ENCODE measurements around the gene TNFAIP8. TPM values are rescaled to one million over a fixed set of nuclear protein-coding genes. Genes with fewer than 3 reads are reported as not detected.
A peak's percentile ranks its signal among the peaks of the same experiment; 100 is the strongest.

TNFAIP8 gene
- total and polyA plus RNA-seq, 2 donors (not counting 1 experiment from before 2014, with no cell fraction given) = 36.7 to 37.7 TPM

DNA sequence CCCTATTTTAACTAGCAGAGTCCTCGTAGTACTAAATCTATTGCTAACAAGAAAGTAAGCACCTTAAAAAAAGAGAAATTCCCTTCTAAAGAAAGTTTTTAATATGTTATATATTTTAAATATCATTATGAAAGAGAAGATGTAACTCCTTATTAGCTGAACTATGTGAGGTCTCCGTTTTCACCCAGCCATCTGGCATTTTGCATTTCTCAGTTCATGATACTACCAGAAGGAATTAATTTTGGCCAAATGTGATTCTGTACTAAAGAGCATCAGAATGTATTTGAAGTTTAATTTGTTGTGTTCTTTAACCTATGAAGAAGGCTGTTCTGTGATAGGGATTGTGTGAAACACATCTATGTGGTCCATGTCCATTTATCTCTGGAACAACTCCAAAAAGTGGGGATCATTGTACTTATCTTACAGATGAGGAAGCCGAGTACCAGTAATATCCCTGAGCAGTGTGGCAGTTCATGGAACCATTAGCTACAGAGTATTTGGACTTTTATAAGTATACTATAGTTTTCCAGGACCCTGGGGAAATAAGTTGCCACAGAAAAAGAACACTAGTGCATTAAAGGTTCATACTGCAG, 29.8 kb downstream of the TNFAIP8 start:
- H4K20me1 ChIP-seq (ENCODE audit: control insufficient read depth, extremely low read depth, insufficient read depth, low read length) = no peaks in the 10 kb centered on the region
- no peak for DNase-seq (ENCODE audit: low read depth in 2 of 2)
- H3K4me2 ChIP-seq (ENCODE audit: extremely low read depth, insufficient read depth, low read length) = no peak overlapping the region
- H3K9ac ChIP-seq (ENCODE audit: insufficient read depth, low read length) = no peak overlapping the region
- peaks cover 6% of the 10 kb centered on the region for H3K4me1 ChIP-seq (ENCODE audit: control insufficient read depth, extremely low read depth, insufficient read depth, low read length)
- no peaks in the 10 kb centered on the region for H3K9me3 ChIP-seq (ENCODE audit: control insufficient read depth, insufficient read depth, low read depth, low read length)
- no peaks in the 10 kb centered on the region for H3K36me3 ChIP-seq (ENCODE audit: control insufficient read depth, insufficient read depth, low read length)
- no peak for TF ChIP-seq EZH2 (IDR thresholded peaks at IDR 0.05; ENCODE audit: low read length, missing control alignments)
- TF ChIP-seq, protein P1, sequence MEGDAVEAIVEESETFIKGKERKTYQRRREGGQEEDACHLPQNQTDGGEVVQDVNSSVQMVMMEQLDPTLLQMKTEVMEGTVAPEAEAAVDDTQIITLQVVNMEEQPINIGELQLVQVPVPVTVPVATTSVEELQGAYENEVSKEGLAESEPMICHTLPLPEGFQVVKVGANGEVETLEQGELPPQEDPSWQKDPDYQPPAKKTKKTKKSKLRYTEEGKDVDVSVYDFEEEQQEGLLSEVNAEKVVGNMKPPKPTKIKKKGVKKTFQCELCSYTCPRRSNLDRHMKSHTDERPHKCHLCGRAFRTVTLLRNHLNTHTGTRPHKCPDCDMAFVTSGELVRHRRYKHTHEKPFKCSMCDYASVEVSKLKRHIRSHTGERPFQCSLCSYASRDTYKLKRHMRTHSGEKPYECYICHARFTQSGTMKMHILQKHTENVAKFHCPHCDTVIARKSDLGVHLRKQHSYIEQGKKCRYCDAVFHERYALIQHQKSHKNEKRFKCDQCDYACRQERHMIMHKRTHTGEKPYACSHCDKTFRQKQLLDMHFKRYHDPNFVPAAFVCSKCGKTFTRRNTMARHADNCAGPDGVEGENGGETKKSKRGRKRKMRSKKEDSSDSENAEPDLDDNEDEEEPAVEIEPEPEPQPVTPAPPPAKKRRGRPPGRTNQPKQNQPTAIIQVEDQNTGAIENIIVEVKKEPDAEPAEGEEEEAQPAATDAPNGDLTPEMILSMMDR (conservative IDR thresholded peaks at IDR 0.05 in 1 of 2, IDR thresholded peaks at IDR 0.05 in 1 of 2; ENCODE audit: low read depth in 1 of 2, low read length in 2 of 2) = no peak
- H3K4me3 ChIP-seq (replicated peaks in 1 of 4; ENCODE audit: control extremely low read depth in 1 of 4, insufficient read depth in 1 of 4, low read depth in 3 of 4, low read length in 4 of 4) = no peak overlapping the region
- H3K27ac ChIP-seq (ENCODE audit: insufficient read depth, low read length) = no peak overlapping the region
- no peaks in the 10 kb centered on the region for H3K27me3 ChIP-seq (ENCODE audit: control insufficient read depth, insufficient read depth, low read length)
- no peaks in the 10 kb centered on the region for H3K79me2 ChIP-seq (ENCODE audit: control insufficient read depth, insufficient read depth, low read length)
- no peak overlapping the region for H2AFZ ChIP-seq (ENCODE audit: low read length)

DNA sequence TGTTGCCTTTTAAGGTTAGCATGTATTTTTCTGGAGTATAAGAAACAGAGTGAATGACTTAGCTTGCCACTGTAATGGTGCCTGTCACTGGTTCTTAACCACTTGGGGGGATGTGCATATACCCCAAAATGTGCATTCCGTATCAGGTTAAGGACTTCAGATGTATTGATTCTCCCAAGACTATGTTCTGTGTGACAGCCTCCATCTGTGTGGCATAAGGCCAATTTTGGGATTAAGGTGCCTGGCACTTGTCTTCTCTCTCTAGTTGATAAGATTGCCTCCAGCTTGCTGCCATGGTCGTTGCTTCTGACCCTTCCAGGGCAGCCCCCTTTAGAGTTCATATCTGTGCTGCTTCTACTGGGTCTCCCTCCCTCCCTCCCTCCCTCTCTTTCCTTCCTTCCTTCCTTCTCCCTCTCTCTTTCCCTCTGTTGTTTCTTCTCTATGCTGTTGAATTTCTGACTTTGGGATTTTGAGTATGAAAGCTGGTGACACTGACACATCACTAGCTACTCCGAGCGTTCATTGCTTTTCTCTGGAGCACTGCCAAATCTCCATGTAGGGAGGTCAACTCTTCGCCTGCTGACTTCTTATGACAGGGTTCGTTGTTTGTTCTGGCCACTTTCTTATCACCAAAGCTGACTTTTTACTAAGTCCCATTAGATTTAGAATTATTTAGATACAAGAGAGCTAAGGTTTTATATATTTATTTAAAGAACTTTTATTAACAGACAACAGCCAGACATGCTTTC, 31.0 kb downstream of the TNFAIP8 start:
- no peak overlapping the region for H3K4me2 ChIP-seq (ENCODE audit: extremely low read depth, insufficient read depth, low read length)

DNA sequence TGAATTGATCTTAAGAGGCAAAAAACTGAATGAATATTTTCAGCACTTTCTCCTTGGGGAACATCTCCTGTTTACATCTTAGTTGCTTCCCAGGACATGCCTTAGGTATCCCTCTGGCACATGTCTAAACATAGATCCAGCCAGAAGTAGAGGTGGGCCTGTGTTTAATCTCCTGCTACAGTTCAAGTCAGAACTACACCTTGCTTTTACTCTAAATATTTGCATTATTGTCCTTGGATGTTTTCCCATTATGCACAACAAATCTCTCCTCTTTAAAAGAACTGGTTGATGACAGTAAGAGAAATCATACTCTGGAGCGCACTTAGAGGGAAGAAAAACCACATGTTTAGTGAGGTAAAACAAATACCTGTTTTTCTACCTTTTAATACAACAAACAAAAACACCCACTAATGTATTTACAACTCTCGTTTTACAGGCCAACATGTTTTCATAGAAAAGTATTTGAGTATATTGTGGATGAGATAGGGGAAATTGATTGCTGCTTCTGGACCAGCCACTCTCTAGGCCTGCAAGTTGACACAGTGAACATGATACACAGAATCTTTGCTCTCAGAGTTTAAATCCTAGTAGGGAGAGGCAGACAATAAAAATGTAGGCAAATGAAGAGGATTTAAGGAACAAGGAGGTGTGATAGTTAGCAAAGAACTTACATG, 32.3 kb downstream of the TNFAIP8 start:
- H3K27ac ChIP-seq (ENCODE audit: insufficient read depth, low read length) = no peak overlapping the region

More for the DNA sequence above, 31.0 kb downstream of the TNFAIP8 start:
- peaks cover 6% of the 10 kb centered on the region for H3K4me1 ChIP-seq (ENCODE audit: control insufficient read depth, extremely low read depth, insufficient read depth, low read length)
- no peak overlapping the region for H2AFZ ChIP-seq (ENCODE audit: low read length)
- DNase-seq (ENCODE audit: low read depth in 2 of 2) = peak; percentile 37 to 54
- H3K4me3 ChIP-seq (replicated peaks in 1 of 4; ENCODE audit: control extremely low read depth in 1 of 4, insufficient read depth in 1 of 4, low read depth in 3 of 4, low read length in 4 of 4) = no peak overlapping the region
- H3K36me3 ChIP-seq (ENCODE audit: control insufficient read depth, insufficient read depth, low read length) = no peaks in the 10 kb centered on the region
- H3K79me2 ChIP-seq (ENCODE audit: control insufficient read depth, insufficient read depth, low read length) = no peaks in the 10 kb centered on the region
- TF ChIP-seq, protein P1 (conservative IDR thresholded peaks at IDR 0.05 in 1 of 2, IDR thresholded peaks at IDR 0.05 in 1 of 2; ENCODE audit: low read depth in 1 of 2, low read length in 2 of 2) = no peak
- no peak for TF ChIP-seq EZH2 (IDR thresholded peaks at IDR 0.05; ENCODE audit: low read length, missing control alignments)
- H4K20me1 ChIP-seq (ENCODE audit: control insufficient read depth, extremely low read depth, insufficient read depth, low read length) = no peaks in the 10 kb centered on the region
- H3K9ac ChIP-seq (ENCODE audit: insufficient read depth, low read length) = no peak overlapping the region
- no peak overlapping the region for H3K27ac ChIP-seq (ENCODE audit: insufficient read depth, low read length)
- no peaks in the 10 kb centered on the region for H3K9me3 ChIP-seq (ENCODE audit: control insufficient read depth, insufficient read depth, low read depth, low read length)
- H3K27me3 ChIP-seq (ENCODE audit: control insufficient read depth, insufficient read depth, low read length) = no peaks in the 10 kb centered on the region

More for the DNA sequence above, 32.3 kb downstream of the TNFAIP8 start:
- no peaks in the 10 kb centered on the region for H3K79me2 ChIP-seq (ENCODE audit: control insufficient read depth, insufficient read depth, low read length)
- H3K4me2 ChIP-seq (ENCODE audit: extremely low read depth, insufficient read depth, low read length) = no peak overlapping the region
- no peak overlapping the region for H3K9ac ChIP-seq (ENCODE audit: insufficient read depth, low read length)
- no peak overlapping the region for H3K4me3 ChIP-seq (replicated peaks in 1 of 4; ENCODE audit: control extremely low read depth in 1 of 4, insufficient read depth in 1 of 4, low read depth in 3 of 4, low read length in 4 of 4)
- H2AFZ ChIP-seq (ENCODE audit: low read length) = no peak overlapping the region
- H3K4me1 ChIP-seq (ENCODE audit: control insufficient read depth, extremely low read depth, insufficient read depth, low read length) = peaks cover 6% of the 10 kb centered on the region
- no peaks in the 10 kb centered on the region for H3K27me3 ChIP-seq (ENCODE audit: control insufficient read depth, insufficient read depth, low read length)
- TF ChIP-seq, protein P1 (conservative IDR thresholded peaks at IDR 0.05 in 1 of 2, IDR thresholded peaks at IDR 0.05 in 1 of 2; ENCODE audit: low read depth in 1 of 2, low read length in 2 of 2) = no peak
- TF ChIP-seq EZH2 (IDR thresholded peaks at IDR 0.05; ENCODE audit: low read length, missing control alignments) = no peak
- DNase-seq (ENCODE audit: low read depth in 2 of 2) = no peak
- no peaks in the 10 kb centered on the region for H4K20me1 ChIP-seq (ENCODE audit: control insufficient read depth, extremely low read depth, insufficient read depth, low read length)
- no peaks in the 10 kb centered on the region for H3K9me3 ChIP-seq (ENCODE audit: control insufficient read depth, insufficient read depth, low read depth, low read length)
- no peaks in the 10 kb centered on the region for H3K36me3 ChIP-seq (ENCODE audit: control insufficient read depth, insufficient read depth, low read length)
